GM18520 (cell line): ENCODE results near the gene GASK1A.
"Not testable (repeated sequence)": the region's sequence is repeated elsewhere in the genome, so short reads cannot be mapped to it uniquely, and the experiment has no call there.

Experiments used
- ATAC-seq: cut with Tn5 transposase; IDR thresholded peaks from one replicate; pipeline ENCODE4 v1.9.1; 2021; ENCODE audit not compliant: unreplicated experiment

GASK1A gene

DNA sequence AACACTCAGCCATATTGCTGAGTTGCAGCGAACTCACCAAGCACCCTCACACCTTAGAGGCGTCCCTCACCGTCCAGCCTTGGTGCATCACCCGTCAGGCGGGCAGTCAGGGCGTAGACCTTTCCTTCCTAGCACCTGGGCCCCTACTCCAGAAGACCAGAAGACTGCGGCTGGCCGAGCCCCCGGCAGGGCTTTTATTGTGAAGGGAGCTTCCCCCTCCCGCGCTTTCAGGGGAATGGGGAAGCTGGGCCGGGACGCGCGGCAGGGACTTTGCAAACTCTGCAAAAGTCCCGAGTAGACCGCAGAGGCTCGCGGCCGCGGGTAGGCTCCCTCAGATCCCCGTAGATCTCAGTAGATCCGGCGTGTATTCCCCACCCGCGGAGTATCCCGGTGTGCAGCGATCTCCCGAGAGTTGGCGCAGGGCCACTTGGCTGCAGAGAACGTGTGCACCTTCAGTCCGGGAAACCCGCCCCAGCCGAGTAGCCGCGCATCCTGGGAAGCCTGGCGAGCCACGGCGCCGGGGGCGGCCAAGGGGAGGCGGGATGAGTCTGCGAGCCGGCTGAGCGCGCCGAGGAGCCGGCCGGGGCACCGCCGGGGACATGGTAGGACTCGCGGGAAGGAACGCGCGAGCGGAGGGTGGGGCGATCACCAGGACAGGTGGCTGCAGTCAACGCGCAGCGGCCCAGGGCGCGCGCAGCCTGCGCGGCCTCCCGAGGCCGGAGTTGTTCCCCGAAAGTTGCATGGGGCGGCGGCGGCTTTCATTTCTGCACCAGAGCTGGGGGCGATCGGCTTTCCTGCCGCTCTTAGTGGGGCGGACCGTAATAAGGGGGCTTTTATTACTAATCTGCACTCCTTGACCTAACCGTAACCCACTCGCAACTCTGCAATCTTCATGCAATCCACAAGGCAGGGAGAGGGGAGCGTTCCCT lies at the start of gene GASK1A:
TSS of gene GASK1A (plus strand) at position 268 of the 929 bp plus-strand sequence. CDS start at position 600, 332 bp downstream.
- no peak for ATAC-seq

DNA sequence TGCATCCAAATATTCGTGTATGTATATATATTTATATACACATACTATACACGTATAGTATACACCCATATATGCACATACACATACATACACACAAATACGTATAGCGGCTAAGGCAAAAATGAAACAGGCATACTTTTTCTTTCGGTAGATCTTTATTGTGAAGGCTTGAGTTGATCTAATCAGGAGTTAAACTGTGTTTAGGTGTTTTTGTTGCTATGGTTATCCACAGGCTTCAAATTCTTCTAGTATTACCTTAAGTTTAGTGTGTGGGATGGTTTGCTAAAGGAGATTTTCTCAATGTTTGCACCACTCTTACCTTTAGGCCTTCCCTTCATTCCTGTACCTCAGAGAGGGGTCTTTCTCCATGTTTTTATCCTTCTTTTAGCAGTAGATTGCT lies 45.0 kb upstream of the GASK1A start:
- no peak for ATAC-seq

DNA sequence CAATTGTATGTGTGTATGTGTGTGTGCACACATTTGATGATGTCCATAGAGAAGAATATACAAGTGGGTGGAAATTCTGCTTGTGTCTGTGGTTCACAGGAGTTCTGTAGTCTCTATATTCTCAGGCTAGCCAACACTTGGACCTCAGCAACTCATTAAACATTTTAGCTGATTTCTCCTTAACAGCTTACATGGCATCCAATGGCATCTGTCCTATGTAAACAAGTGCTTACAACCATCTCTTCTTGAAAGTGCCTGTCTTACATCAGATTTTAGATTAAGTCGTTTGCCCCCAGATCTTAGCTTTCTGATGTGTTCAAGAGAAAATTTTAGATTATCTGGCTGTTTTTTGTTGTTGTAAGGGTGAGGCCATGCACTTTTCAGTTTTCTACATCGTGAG lies 44.2 kb upstream of the GASK1A start:
- no peak for ATAC-seq

DNA sequence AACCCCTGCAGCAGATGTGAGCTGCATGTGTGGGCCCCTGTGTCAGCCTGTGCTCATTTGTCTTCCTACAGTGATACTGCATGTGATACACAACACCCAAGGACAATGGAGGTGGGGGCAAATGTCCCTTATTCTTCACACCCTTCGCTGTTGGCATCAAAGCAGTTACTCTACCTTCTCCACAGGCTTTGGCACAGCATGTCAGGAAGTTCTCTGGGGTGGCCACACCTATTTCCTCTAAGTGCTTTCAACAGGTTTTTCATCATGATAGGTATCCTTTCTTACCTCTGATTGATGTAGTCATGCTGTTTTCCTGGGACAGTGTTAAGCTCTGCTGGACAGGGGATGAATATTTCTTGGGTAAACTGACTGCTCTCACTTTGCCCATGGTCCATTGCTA lies 43.6 kb upstream of the GASK1A start:
- ATAC-seq: no peak

DNA sequence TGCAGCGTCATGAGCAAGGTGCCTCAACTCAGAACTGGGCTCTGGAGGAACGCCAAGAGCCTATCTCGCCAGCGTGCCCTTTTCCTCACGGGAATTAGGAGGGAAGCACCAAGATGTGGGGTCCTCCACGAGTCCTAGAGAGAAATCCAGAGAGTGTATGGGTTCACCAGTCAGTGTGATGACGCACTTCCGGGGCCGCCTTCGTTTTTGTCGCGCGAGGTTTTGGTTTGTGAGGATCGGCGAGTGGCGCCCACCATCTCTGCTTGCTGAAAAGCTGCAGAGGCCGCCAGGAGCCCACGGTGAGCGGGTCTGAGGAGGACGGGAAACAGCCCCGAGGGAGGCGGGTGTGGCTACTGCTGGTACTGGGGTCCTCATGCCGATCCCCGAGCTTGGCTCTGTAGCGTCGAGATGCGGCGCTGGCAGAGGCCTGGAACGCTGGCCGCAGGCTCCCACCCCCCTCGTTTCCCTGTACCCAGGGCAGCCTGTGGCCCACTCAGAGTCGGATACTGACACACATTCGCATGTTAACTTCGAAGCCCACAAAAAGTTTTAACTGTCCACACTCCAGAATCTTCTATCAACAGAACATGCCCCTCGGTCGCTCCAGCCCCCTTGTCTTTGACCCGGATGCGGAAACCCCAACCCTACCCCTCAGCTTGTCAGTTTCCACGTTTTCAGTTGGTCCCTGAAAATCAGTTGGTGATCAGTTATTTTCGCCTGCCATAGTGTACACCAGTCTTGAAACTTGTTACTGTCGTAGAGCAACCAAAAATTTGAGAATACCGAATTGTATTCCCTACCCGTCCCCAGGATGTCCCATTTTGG lies 42.7 kb upstream of the GASK1A start:
- ATAC-seq: no peak

DNA sequence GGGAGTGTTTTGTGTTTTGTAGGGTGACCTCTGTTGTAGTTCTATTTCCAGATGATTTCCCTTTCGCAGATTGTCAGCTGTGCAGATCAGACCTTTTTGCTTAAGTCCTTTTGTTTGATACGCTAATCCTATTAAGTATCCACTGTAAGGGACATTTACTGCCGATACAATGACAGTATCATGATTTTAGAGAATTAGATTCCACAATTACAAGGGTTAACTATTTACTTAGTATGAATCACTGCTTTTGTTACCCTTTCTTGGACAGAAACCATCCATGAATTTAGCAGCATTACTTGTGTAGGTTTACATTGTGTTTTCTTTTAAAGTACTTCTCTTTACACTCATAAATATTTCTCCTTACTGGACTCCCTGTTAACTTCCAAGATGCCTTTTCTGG lies 41.8 kb upstream of the GASK1A start:
- no peak for ATAC-seq

DNA sequence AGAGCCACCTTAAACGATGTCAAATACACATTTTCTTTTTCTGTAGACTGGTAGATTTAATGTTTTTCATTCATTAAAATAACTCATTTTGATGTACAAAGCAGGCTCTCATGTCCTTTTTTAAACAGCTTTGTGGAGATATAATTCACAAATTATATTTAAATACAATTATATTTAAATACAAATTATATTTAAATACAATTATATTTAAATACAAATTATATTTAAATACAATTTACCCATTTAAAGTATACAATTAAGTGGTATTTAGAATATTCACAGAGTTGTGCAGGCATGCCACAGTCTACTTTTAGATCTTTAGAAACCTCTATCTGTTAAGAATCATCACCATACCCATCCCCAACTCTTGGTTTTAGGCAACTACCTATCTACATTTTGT lies 36.4 kb upstream of the GASK1A start:
- ATAC-seq: no peak

DNA sequence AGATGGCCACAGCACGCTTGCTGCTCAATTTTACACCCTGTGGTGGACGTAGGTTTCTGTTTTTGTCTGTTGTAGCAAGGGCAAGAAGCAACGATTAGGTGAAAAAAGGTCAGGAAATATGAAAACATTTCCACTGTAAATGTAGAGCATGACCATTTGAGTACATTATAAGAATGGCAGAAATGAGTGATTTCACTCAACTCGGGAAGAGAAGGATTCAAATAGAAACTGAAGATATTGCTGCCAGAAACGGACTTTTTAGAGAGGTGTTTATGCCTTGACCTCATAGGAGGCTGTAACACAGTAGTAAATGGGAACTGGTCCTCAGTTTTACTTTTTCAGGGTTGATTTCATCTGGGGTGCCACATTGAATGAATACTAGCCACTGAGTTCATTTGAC lies 33.1 kb upstream of the GASK1A start:
- no peak for ATAC-seq

DNA sequence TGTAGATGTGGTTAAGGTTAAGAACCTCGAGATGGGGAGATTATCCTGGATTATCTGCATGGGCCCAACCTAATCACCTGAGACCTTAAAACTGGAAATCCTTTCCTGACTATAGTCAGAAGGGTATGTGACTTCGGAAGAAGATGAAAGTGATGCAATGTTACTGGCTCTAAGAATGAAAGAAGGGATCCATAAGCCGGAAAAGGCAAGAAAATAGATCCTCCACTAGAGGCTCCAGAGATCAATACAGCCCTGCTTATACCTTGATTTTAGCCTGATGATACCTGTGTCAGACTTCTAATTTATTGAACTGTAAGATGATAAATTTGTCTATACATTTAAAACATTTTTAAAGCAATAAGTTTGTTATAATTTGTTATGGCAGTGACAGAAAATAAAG lies 21.5 kb upstream of the GASK1A start:
- ATAC-seq: no peak

DNA sequence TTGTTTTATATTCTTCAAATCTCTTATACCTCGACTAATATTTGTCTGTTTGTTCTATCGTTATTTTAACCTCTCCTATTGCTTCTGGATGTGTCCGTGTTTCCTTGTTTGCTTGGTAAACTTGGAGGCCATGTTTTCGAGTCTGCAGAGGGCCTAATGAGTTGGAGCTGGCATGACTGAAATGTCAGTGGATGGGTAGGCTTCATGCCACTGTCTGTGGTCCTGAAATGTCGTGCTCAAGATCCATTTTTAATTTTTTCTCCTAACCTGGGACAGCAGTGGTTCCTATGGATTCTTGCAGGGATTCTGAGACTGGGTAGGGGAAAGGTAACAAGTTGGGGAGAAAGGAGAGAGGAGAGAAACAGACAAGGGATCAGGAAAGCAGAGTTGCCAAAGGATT lies 18.8 kb upstream of the GASK1A start:
- ATAC-seq: no peak

DNA sequence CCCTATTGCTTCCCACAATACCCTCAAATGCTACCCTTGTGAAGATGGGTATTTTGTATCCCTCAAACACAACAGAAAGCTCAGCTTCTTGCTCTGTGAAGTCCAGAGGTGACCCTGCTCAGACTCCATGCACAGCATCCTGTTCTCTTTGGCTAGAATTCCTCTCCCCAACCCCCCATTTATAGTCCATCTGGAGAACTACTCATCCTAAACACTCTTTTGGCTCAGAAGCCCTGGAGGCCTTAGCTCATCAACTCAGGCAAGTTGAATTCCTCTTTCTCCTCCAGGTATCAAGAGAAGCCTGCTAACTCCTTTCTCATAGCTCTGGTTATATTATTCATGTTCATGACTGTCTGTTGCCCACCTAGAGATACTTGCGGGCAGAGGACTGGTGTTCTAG lies 18.3 kb upstream of the GASK1A start:
- no peak for ATAC-seq

DNA sequence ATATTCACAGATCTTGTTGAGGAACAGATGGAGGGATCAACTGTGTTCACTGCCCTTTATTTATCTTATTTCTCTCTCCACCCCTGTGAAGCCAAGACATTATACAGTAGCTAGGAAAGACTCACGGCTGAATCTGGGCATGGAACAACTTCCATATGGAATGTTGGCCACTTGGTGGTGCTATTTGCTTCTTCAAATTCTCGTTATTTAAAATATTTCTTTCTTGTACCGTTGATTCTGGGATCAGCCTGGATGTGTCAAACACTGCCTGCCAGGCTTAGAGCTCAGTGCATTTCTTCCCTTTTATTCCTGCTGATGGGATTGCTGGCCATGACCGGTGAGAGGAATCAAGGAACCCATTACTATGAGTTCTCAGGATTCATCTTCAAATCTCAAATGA lies 17.5 kb upstream of the GASK1A start:
- no peak for ATAC-seq

DNA sequence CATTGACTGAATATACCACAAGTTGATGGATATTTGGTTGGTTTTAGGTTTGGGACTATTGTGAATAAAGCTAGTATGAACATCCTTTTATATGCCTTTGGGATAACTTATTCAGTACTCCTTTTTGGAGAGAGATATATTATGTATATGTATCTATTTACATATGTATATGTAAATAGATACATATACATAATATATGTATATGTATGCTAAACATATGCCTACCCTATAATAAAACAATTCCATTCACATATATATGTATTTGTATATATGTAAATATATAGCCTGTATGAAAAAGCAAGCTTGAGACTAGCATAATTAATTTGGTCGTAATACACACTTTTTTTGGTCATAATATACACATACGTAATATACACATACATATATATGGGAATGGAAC lies 15.8 kb upstream of the GASK1A start:
- ATAC-seq: no peak

DNA sequence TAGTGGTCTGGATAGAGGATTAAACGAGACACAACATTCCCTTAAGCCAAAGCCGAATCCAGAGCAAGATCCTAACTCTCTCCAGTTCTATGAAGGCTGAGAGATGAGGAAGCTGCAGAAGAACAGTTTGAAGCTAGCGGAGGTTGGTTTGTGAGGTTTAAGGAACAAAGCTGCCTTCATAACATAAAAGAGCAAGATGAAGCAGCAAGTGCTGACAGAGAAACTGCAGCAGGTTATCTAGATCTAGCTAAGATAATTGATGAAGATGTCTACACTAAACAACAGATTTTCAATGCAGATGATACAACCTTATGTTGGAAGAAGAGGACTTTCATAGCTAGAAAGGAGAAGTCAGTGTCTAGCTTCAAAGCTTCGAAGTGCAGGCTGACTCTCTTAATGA lies 14.8 kb upstream of the GASK1A start:
- ATAC-seq: no peak

DNA sequence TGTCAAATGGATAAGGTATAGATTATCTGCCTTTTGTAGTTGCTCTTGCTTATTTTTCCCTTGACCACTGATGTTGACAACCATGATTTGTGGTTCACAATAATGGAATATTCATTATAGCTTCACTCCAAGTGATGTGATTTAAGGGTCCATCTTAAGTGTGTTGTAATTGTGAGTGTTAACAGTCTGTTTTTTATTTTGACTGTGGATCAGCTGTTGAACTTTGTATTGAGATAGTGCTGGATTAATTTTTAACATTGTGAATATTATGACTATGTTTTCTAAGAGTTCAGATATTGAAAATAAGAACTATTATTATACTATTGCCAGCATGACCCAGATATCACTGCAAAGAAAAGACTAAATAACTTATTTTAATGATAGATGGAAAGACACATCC lies 8.6 kb upstream of the GASK1A start:
- no peak for ATAC-seq

DNA sequence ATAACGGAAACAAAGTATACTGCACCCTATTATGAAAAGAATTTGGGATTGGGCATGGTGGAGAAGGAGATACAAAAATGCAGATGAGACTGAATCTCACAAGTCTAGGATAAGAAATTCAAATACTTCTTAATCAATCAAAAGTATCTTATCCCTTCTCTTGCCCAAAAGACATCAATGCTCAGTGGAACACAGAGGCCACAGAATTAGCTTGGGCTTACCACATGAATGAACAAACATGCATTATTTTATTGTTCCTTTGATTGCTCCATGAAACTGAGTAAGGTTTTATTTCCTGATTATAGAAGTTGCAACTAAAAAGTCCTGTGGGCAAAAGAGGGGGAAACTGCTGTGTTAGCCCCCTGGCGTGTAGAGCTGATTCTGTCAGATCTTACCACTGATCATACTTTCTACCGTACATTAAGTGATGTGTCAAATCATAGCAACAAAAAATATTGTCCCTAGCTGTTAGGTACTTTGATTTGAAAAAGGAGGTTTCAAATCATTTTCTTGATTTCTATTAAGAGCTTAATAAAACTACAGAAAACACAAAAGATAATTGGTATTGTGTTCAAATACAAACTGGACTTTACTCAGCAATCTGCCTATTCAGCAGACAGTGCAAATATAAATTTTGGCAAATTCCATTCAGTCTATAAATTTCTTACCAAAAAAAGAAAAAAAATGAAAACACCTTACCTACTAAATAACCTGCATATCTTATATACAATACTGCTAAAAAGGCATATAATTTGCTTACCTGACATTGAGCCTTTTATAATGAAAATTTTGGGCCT lies 7.9 kb upstream of the GASK1A start:
- no peak for ATAC-seq

DNA sequence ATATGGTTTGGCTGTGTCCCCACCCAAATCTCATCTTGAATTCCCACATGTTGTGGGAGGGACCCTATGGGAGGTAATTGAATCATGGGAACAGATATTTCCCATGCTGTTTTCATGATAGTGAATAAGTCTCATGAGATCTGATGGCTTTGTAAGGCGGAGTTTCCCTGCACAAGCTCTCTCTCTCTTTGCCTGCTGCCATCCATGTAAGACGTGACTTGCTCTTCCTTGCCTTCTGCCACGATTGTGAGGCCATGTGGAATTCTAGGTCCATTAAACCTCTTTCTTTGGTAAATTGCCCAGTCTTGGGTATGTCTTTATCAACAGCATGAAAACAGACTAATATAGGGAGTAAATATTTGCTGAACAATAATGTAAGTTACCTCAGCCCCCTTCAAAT lies 4.2 kb upstream of the GASK1A start:
- not testable (repeated sequence) for ATAC-seq

DNA sequence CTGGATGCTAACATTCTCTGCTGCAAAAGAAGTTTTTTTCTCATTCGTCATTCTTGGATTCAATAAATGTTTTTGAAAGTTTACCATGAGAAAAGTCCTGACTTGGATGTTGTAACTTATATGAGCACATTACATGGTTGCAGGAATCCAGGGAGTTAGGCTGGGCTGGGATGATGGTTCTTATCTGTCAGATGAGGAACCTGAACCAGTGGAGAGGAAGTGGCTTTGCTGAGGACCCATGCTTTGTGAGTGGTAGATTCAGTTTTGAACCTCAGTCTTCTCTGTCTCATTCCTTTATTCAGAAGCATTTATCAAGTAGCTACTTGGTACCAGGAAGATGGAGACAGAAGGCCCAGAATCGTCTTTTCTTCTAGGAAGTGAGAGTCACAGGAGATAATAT lies 3.7 kb upstream of the GASK1A start:
- no peak for ATAC-seq

DNA sequence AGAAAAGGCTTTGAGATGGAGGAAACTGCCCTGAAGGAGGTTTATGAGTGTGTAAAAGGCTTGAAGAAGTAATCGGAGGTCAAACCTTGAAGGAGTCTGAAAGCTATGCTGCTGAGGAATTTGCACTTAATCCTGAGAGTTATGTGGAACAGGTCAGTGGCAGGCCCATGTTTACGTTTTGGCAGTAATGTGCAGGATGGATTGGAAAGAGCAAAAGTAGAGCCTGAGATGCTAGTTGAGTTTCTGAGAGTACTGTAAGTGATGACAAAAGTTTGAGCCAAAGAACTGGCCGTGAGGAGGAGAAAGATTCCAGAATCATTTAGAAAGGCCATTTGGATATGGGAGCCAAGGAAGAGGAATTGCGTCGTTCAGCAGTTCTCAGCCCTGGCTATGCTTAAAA lies 3.2 kb upstream of the GASK1A start:
- ATAC-seq: no peak

DNA sequence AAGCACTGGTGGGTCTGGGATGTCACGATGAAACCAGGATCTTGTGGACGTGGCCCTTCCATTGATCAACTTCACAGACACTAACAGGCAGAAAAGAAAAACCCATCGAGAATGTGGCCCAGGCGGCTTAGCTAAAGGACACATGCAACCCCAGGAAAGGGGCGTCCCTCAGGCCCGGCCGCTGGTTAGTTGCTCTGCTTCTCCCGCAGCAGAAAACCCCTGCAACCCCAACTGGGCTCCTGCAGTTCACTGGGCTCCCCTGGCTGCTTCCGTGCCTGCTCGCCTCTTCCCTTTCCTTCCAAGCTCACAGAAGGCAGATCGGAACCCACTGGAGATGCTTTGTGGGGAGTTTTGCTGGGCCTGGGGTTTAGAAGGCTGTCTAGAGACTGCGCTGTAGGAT lies 1.1 kb downstream of the GASK1A start:
- no peak for ATAC-seq

DNA sequence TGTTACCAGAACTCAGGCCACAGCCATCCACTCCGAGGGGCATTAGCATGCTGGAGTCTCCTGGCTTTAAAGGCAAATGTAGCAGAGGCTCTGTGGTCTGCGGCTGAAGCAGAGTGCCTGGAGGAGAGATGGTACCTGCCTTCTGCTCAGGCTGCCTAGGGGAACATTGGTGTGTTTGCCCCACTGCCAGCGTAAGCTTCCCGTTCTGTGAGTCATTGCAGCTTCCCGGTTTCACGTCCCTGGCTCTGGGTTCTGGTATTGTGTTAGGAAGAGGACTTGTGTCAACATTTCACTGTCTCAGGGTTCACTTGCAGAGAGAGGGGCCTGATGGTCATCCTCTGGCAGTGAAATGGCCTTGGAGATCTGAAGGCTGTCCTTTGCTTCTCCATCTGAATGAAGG lies 1.8 kb downstream of the GASK1A start:
- no peak for ATAC-seq
